ENCODE results near the gene PLA2G4B.

The PLA2G4B gene

DNA sequence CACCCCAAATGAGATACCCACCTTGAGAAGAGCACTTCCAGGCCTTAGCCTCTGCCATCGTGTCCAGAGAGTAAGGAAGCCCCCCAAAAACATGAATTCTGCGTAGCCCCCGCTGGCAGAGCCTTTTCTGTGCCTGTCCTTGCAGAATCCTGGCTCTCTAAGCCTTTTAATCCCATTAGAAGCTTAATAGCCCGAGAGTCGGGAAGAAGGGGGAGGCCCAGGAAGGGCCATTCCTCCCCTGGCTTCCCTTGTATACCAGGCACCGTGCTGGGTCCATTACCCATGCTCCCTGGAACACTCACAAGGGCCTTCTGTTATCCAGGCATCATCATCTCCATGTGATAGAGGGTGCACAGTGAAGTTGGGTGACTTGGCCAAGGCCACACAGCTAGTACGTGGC lies 48.1 kb downstream of the PLA2G4B start:
- TF ChIP-seq CTCF (conservative IDR thresholded peaks at IDR 0.05; ENCODE audit: low read depth, low read length), result no peak
- DNase-seq (ENCODE audit: low read depth), result peak; percentile 5

DNA sequence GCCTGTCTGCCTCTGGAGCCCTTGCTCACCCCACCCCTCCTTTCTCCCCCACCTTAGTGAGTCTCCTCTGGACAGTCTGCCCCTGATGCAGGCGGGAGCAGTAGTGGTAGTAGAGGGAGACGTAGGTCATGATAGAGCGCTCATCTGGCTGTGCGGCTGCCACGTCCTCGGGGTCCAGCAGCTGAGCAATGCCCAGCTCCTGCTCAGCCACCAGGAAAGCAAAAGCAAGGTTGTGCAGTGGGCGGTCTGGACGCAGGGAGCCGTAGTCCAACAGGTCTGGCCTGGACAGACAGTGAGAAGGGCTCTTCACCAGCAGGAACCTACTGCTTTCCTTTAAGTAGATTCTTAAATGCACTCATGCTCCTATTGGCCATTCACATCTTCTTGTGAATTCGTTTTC lies 48.5 kb downstream of the PLA2G4B start:
- no peak overlapping the region for H3K4me3 ChIP-seq (ENCODE audit: low read length)
- no peak for TF ChIP-seq CTCF (conservative IDR thresholded peaks at IDR 0.05; ENCODE audit: low read depth, low read length)
- DNase-seq (ENCODE audit: low read depth), result no peak

More for the DNA sequence above, 48.1 kb downstream of the PLA2G4B start:
- H3K4me3 ChIP-seq (ENCODE audit: low read length), result no peak overlapping the region

GRCh38 chr15:41887893-41888292 lies 49.2 kb downstream of the PLA2G4B start:
- DNase-seq (ENCODE audit: low read depth), result no peak
- TF ChIP-seq CTCF (conservative IDR thresholded peaks at IDR 0.05; ENCODE audit: low read depth, low read length), result no peak
- H3K4me3 ChIP-seq (ENCODE audit: low read length), result no peak overlapping the region

DNA sequence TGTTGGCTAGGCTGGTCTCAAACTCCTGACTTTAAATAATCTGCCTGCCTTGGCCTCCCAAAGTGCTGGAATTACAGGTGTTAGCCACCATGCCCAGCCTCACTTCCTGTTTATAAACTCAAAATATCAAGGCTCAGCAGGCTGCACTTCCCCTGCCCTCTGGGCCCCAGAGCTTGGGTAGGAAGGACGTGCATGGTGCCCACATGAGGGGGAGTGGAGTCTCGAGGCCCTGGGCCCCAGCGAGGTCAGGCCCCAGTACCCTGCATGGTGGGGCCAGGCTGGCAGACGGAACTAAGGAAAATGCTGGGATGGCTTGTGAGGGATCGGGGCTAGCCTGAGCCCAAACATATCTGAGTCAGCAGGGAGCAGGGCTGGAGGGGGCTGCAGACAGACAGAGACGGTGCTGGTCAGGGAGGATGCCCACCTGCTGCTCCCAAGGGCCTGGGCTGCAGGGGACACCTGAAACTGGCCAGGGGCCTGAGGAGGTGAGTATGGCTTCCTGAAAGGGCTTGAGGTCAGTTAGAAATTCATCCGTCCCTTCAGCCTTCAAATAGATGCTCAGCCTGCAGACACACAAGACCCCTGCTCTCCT lies 50.1 kb downstream of the PLA2G4B start:
- TF ChIP-seq CTCF (conservative IDR thresholded peaks at IDR 0.05; ENCODE audit: low read depth, low read length), result no peak
- H3K4me3 ChIP-seq (ENCODE audit: low read length), result no peak overlapping the region
- no peak for DNase-seq (ENCODE audit: low read depth)

- H3K4me3 ChIP-seq (ENCODE audit: low read length), result no peak overlapping the region
- DNase-seq (ENCODE audit: low read depth), result no peak
- no peak for TF ChIP-seq CTCF (conservative IDR thresholded peaks at IDR 0.05; ENCODE audit: low read depth, low read length)
Observed at GRCh38 chr15:41890050-41890690, 51.5 kb downstream of the PLA2G4B start.

DNA sequence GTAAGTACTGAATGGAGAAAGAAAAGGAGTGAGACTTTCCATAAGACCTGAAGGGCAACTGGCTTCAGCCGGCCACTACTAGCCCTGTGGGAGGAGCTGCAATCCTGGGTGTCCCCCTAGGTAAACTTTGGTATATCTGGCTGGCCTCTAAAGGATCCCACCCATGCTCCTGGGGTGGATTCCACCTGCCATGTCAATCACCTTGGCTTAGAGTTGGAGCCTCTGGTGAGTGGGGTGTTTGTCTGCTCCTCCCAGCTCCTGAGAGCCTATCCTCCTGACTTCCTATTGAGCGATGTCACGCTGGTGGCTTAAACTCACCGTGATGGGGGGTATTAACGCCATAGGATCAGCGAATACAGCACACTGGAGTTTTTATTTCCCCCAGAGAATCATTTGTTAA lies 52.6 kb downstream of the PLA2G4B start:
- TF ChIP-seq CTCF (conservative IDR thresholded peaks at IDR 0.05; ENCODE audit: low read depth, low read length), result no peak
- H3K4me3 ChIP-seq (ENCODE audit: low read length), result no peak overlapping the region
- DNase-seq (ENCODE audit: low read depth), result no peak

DNA sequence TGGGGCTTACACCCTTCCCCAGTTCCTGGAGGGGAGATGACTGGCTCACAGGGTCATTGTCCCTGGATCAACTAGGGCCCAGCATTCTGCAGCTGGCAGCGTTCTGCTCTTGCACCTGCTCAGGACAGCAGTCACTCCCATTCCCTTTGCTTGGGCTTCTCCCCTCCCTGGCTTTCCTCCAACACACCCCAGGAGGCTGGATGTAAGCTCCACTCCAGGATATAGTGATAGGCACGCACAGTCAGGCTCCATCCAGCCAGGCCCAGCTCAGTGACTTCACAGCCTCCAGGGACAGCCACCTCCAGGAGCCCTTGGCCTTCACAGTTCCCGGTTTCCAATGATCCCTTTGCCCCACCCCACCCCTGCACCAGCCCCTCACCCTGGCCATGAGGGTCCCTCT lies 53.3 kb downstream of the PLA2G4B start:
- no peak for DNase-seq (ENCODE audit: low read depth)
- no peak for TF ChIP-seq CTCF (conservative IDR thresholded peaks at IDR 0.05; ENCODE audit: low read depth, low read length)
- no peak overlapping the region for H3K4me3 ChIP-seq (ENCODE audit: low read length)

Data from retinal pigment epithelial cell (primary cell).